Endothelial cell of umbilical vein (primary cell): Measurements from ENCODE around the gene IQCH. TPM values are rescaled to one million over a fixed set of nuclear protein-coding genes. Genes with fewer than 3 reads are reported as not detected.

Source experiments
- BruUV-seq: library from RNA; stranded (reverse); fragments of 400-500 nt; replicated peaks from 2 replicates; lab custom pipeline; 2021; lab: Mats Ljungman, UMichigan
- CTCF ChIA-PET: fragments of 300-600, 350-600 bp; sonication (Branson Sonifier 250); formaldehyde crosslinking; loops from one replicate; lab custom pipeline; 2021; ENCODE audit warnings: antibody characterized with exemption, inconsistent platforms; lab: Charles Lee
- POLR2A ChIA-PET: fragments of 300-600, 350-600 bp; sonication (Branson Sonifier 250); formaldehyde crosslinking; loops from one replicate; lab custom pipeline; 2021; ENCODE audit warnings: antibody characterized with exemption, inconsistent platforms; lab: Charles Lee
- DNase-seq: peaks from one replicate; pipeline ENCODE4 v3.0.0-alpha.2; 2011; ENCODE audit warnings: low read depth, low spot score
- FAIRE-seq: peaks from 2 replicates; lab custom pipeline; 2011; peaks lifted over from hg19 to GRCh38; lab: Jason Lieb, UNC
- H2AFZ ChIP-seq: 2 replicates; pipeline ENCODE4 v1.6.0; 2012; ENCODE audit warnings: low read depth, low read length, control low read depth, inconsistent platforms
- H3K27ac ChIP-seq: 2 replicates; pipeline ENCODE4 v1.5.1; 2011; ENCODE audit warnings: low read depth, mild to moderate bottlenecking, control low read depth, low read length, moderate library complexity; ENCODE audit not compliant: insufficient read depth
- H3K27me3 ChIP-seq, 2 experiments: 2 replicates each; pipeline versions ENCODE4 v1.6.0 to v1.6.1; 2011; ENCODE audit warnings: low read length in 2 of 2, mixed read lengths in 1 of 2; ENCODE audit not compliant: control insufficient read depth in 2 of 2, insufficient read depth in 2 of 2
- H3K36me3 ChIP-seq, 2 experiments: 2 replicates in 1 of 2; 3 replicates in 1 of 2; pipeline ENCODE4 v1.5.1; 2011; ENCODE audit warnings: low read length in 2 of 2, mild to moderate bottlenecking in 1 of 2, moderate library complexity in 1 of 2; ENCODE audit not compliant: control insufficient read depth in 2 of 2, insufficient read depth in 2 of 2; ENCODE audit errors: extremely low read depth in 1 of 2
- H3K4me1 ChIP-seq: 3 replicates; pipeline ENCODE4 v1.5.1; 2011; ENCODE audit warnings: mild to moderate bottlenecking, low read length; ENCODE audit not compliant: control insufficient read depth, insufficient read depth; ENCODE audit errors: extremely low read depth
- H3K4me2 ChIP-seq: 2 replicates; pipeline ENCODE4 v1.6.1; 2011; ENCODE audit warnings: low read length, control low read depth, mixed read lengths; ENCODE audit not compliant: insufficient read depth
- H3K4me3 ChIP-seq, 3 experiments: fragments of 200-600 bp in 1 of 3; sonication (generic), shearing (Covaris generic) in 1 of 3; replicated peaks in 1 of 3; 2 replicates each; pipeline ENCODE4 v1.5.1; 2011 to 2016; ENCODE audit warnings: control low read depth in 3 of 3, low read length in 3 of 3, mild to moderate bottlenecking in 2 of 3, inconsistent platforms in 1 of 3, low read depth in 1 of 3, moderate library complexity in 1 of 3; ENCODE audit not compliant: insufficient read depth in 1 of 3
- H3K79me2 ChIP-seq: 2 replicates; pipeline ENCODE4 v1.6.0; 2012; ENCODE audit warnings: low read length, inconsistent platforms; ENCODE audit not compliant: control insufficient read depth, insufficient read depth
- H3K9ac ChIP-seq: replicated peaks from 2 replicates; pipeline ENCODE3; 2011; ENCODE audit warnings: low read length, control low read depth; ENCODE audit not compliant: insufficient read depth; ENCODE audit errors: extremely low read depth
- H3K9me1 ChIP-seq: replicated peaks from 3 replicates; pipeline ENCODE4 v1.6.0; 2011; ENCODE audit warnings: mild to moderate bottlenecking, low read length; ENCODE audit not compliant: control insufficient read depth, insufficient read depth; ENCODE audit errors: extremely low read depth
- H3K9me3 ChIP-seq: replicated peaks from 2 replicates; pipeline ENCODE4 v1.5.1; 2012; ENCODE audit warnings: low read length, inconsistent platforms; ENCODE audit not compliant: control insufficient read depth, insufficient read depth
- H4K20me1 ChIP-seq: replicated peaks from 2 replicates; pipeline ENCODE3; 2011; ENCODE audit warnings: mild to moderate bottlenecking, low read length; ENCODE audit not compliant: control insufficient read depth, insufficient read depth; ENCODE audit errors: extremely low read depth
- EZH2 ChIP-seq: IDR thresholded peaks from 2 replicates; pipeline ENCODE4 v1.6.1; 2012; ENCODE audit warnings: borderline replicate concordance, low read depth, mild to moderate bottlenecking, moderate library complexity, low read length, inconsistent platforms; ENCODE audit not compliant: severe bottlenecking
- FOS ChIP-seq: IDR thresholded peaks from 2 replicates; pipeline ENCODE4 v1.6.1; 2011; ENCODE audit warnings: mild to moderate bottlenecking, low read length, moderate library complexity, borderline replicate concordance; ENCODE audit not compliant: insufficient read depth
- GATA2 ChIP-seq: IDR thresholded peaks from 2 replicates; pipeline ENCODE4 v1.7.0; 2011; ENCODE audit warnings: low read depth, mild to moderate bottlenecking, moderate library complexity, mixed read lengths, low read length; ENCODE audit not compliant: insufficient read length, insufficient read depth
- JUN ChIP-seq: IDR thresholded peaks from 2 replicates; pipeline ENCODE4 v1.6.1; 2011; ENCODE audit warnings: borderline replicate concordance, low read depth; ENCODE audit not compliant: insufficient read length, insufficient read depth
- MYC ChIP-seq: IDR thresholded peaks from one replicate; pipeline ENCODE4 v1.6.1; 2011; ENCODE audit warnings: mild to moderate bottlenecking, low read depth, low read length
- POLR2A ChIP-seq: IDR thresholded peaks from 2 replicates; pipeline ENCODE4 v1.6.1; 2012; ENCODE audit warnings: low read depth, mild to moderate bottlenecking, control low read depth, low read length
- POLR2AphosphoS5 ChIP-seq: IDR thresholded peaks from 2 replicates; pipeline ENCODE4 v1.6.1; 2012; ENCODE audit warnings: low read depth, mild to moderate bottlenecking, control low read depth, low read length, moderate library complexity; ENCODE audit not compliant: insufficient read depth
- dilution Hi-C: fragments of 300-500 bp; cut with MboI; formaldehyde crosslinking; loops from one replicate; pipeline ENCODE4 v1.15.0; 2019; ENCODE audit warnings: low sequenced_read_pairs; ENCODE audit not compliant: extremely low pct_ligation_motif_present
- intact Hi-C: fragments of 100-400 bp; cut with micrococcal nuclease; formaldehyde crosslinking; loops from one replicate; pipeline ENCODE4 v1.10.0; 2022
- polyA plus RNA-seq, 4 experiments: library from polyadenylated mRNA; depleted of rRNA in 3 of 4; stranded (reverse) in 3 of 4; unstranded in 1 of 4; fragments of >200 nt; gene quantifications; 2 replicates each; pipeline versions ENCODE4 v1.2.1 to v1.2.3, GENCODE V29; 2011 to 2012; ENCODE audit warnings: missing spikeins in 1 of 4
- total RNA-seq: library from RNA; stranded (reverse); gene quantifications from 2 replicates; pipeline ENCODE4 v1.2.3, GENCODE V29; 2021
- TF ChIP-seq, protein P1 (sequence below), 2 donors: IDR thresholded peaks; 1 replicate in 1 of 2; 2 replicates in 1 of 2; pipeline ENCODE4 v1.5.1; 2011; ENCODE audit warnings: low read length in 2 of 2, mild to moderate bottlenecking in 2 of 2, moderate library complexity in 2 of 2, control low read depth in 1 of 2, inconsistent platforms in 1 of 2, low read depth in 1 of 2; ENCODE audit not compliant: insufficient read depth in 1 of 2; ENCODE audit errors: extremely low read depth in 1 of 2
- TF ChIP-seq, protein P2 (sequence below): IDR thresholded peaks from 2 replicates; pipeline ENCODE4 v1.6.1; 2011; ENCODE audit not compliant: insufficient read depth, insufficient read length

The IQCH gene
- total and polyA plus RNA-seq, 2 donors (not counting 3 experiments of a cell fraction or from before 2014, with no cell fraction given): 0.29 to 0.51 TPM

DNA sequence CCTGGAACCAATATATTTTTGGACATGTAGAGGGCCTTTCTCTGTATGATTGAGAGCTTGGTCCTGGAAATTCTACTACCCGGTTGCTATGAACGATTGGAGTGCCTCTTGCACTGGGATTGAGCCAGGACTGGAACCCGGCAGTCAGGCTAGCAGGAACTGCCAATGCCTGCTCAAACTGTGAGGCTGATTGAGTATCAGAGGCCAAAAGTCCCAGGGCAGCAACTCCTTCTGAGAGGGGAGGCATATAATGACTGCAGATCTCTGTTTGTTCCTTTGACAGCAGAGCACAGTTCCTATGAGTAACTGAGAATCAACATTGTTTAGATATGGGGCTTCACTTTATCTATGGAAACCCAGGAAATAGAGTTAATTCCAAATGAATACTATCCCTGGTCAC is 12.9 kb downstream of the IQCH start:
- Histone ChIP-seq H3K9ac (no peak overlapping the region), H3K79me2 (no peaks in the 10 kb centered on the region), H3K9me3 (no peaks in the 10 kb centered on the region), H3K27me3 (no peaks in the 10 kb centered on the region), H4K20me1 (no peaks in the 10 kb centered on the region), H2AFZ (no peak overlapping the region), H3K4me3 (no peak overlapping the region), H3K9me1 (no peaks in the 10 kb centered on the region), H3K4me2 (no peak overlapping the region), H3K27ac (no peak overlapping the region), H3K4me1 (no peaks in the 10 kb centered on the region), H3K36me3 (no peaks in the 10 kb centered on the region)
- DNase-seq (no peak), FAIRE-seq (no peak)
- ChIA-PET CTCF (interaction anchor here (1.3 kb wide), 1 partner anchor 11 kb away, joined by 3 read pairs; no protein-coding TSS in a partner anchor), POLR2A (no interaction called here)
- dilution Hi-C loops (no loop called here), intact Hi-C loops (no loop called here)
- BruUV-seq: no TSS peak
- TF ChIP-seq, protein P1, sequence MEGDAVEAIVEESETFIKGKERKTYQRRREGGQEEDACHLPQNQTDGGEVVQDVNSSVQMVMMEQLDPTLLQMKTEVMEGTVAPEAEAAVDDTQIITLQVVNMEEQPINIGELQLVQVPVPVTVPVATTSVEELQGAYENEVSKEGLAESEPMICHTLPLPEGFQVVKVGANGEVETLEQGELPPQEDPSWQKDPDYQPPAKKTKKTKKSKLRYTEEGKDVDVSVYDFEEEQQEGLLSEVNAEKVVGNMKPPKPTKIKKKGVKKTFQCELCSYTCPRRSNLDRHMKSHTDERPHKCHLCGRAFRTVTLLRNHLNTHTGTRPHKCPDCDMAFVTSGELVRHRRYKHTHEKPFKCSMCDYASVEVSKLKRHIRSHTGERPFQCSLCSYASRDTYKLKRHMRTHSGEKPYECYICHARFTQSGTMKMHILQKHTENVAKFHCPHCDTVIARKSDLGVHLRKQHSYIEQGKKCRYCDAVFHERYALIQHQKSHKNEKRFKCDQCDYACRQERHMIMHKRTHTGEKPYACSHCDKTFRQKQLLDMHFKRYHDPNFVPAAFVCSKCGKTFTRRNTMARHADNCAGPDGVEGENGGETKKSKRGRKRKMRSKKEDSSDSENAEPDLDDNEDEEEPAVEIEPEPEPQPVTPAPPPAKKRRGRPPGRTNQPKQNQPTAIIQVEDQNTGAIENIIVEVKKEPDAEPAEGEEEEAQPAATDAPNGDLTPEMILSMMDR (IDR thresholded peaks at IDR 0.05; ENCODE audit: extremely low read depth in 1 of 2, insufficient read depth in 1 of 2, low read depth in 1 of 2, low read length in 2 of 2): no peak
- no peak for TF ChIP-seq MYC
- TF ChIP-seq JUN: no peak
- TF ChIP-seq, protein P2, sequence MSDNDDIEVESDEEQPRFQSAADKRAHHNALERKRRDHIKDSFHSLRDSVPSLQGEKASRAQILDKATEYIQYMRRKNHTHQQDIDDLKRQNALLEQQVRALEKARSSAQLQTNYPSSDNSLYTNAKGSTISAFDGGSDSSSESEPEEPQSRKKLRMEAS: no peak
- no peak for TF ChIP-seq FOS
- no peak for TF ChIP-seq POLR2A
- no peak for TF ChIP-seq GATA2
- TF ChIP-seq EZH2: no peak
- no peak for TF ChIP-seq POLR2AphosphoS5
